ENCODE results near the gene SP7.
"Not testable (repeated sequence)": the region's sequence is repeated elsewhere in the genome, so short reads cannot be mapped to it uniquely, and the experiment has no call there.

Gene SP7

GRCh38 chr12:53346491-53346890, 10.3 kb upstream of the SP7 start:
- no peak for DNase-seq (ENCODE audit: low spot score)

GRCh38 chr12:53345486-53346188, 9.5 kb upstream of the SP7 start:
- DNase-seq (ENCODE audit: low spot score), result no peak

GRCh38 chr12:53344824-53345485, 8.8 kb upstream of the SP7 start:
- DNase-seq (ENCODE audit: low spot score), result peak; percentile 88

- no peak for DNase-seq (ENCODE audit: low spot score)
Measured at GRCh38 chr12:53344487-53344823, 8.3 kb upstream of the SP7 start.

- DNase-seq (ENCODE audit: low spot score), result no peak
Measured at GRCh38 chr12:53343969-53344368, 7.8 kb upstream of the SP7 start.

- no peak for DNase-seq (ENCODE audit: low spot score)
Measured at GRCh38 chr12:53343449-53343848, 7.3 kb upstream of the SP7 start.

GRCh38 chr12:53340398-53340797, 4.2 kb upstream of the SP7 start:
- no peak for DNase-seq (ENCODE audit: low spot score)

- no peak for DNase-seq (ENCODE audit: low spot score)
Measured at GRCh38 chr12:53338916-53339315, 2.8 kb upstream of the SP7 start.

- DNase-seq (ENCODE audit: low spot score), result no peak
Measured at GRCh38 chr12:53338017-53338416, 1.9 kb upstream of the SP7 start.

- DNase-seq (ENCODE audit: low spot score), result no peak
Measured at GRCh38 chr12:53334822-53335221, 1.3 kb downstream of the SP7 start.

GRCh38 chr12:53333845-53334244, 2.3 kb downstream of the SP7 start:
- no peak for DNase-seq (ENCODE audit: low spot score)

GRCh38 chr12:53333289-53333688, 2.9 kb downstream of the SP7 start:
- DNase-seq (ENCODE audit: low spot score), result no peak

GRCh38 chr12:53332744-53333143, 3.4 kb downstream of the SP7 start:
- DNase-seq (ENCODE audit: low spot score), result no peak

- not testable (repeated sequence) for DNase-seq (ENCODE audit: low spot score)
Measured at GRCh38 chr12:53332339-53332738, 3.8 kb downstream of the SP7 start.

GRCh38 chr12:53330671-53331070, 5.5 kb downstream of the SP7 start:
- DNase-seq (ENCODE audit: low spot score), result no peak

GRCh38 chr12:53328043-53328435, 8.1 kb downstream of the SP7 start:
- peak; percentile 79 for DNase-seq (ENCODE audit: low spot score)

GRCh38 chr12:53327435-53328042, 8.6 kb downstream of the SP7 start:
- DNase-seq (ENCODE audit: low spot score), result no peak

- DNase-seq (ENCODE audit: low spot score), result no peak
Measured at GRCh38 chr12:53326460-53327185, 9.5 kb downstream of the SP7 start.

- peak; percentile 80 for DNase-seq (ENCODE audit: low spot score)
Measured at GRCh38 chr12:53325511-53326061, 10.6 kb downstream of the SP7 start.

- peak; percentile 92 for DNase-seq (ENCODE audit: low spot score)
Measured at GRCh38 chr12:53324779-53325510, 11.2 kb downstream of the SP7 start.

GRCh38 chr12:53324113-53324778, 11.9 kb downstream of the SP7 start:
- peak; percentile 76 for DNase-seq (ENCODE audit: low spot score)
